Measurements from ENCODE around the gene MRPL14. TPM values are rescaled to one million over a fixed set of nuclear protein-coding genes. Genes with fewer than 3 reads are reported as not detected.
"Not testable (repeated sequence)": the region's sequence is repeated elsewhere in the genome, so short reads cannot be mapped to it uniquely, and the experiment has no call there.

MRPL14 gene
- total RNA-seq, 2 donors from 2014 or later = 26.4 to 33.5 TPM

- DNase-seq (ENCODE audit: low spot score) = no peak
- intact Hi-C loops (cut with DNase I) = loop anchor here in 1 of 2 donors (10.0 kb wide), 1 partner anchor 243 kb away; no protein-coding TSS in a partner anchor
Observed at GRCh38 chr6:44091981-44092884, 35.0 kb downstream of the MRPL14 start.

- DNase-seq (ENCODE audit: low spot score) = not testable (repeated sequence)
- intact Hi-C loops (cut with DNase I) = loop anchor here in 1 of 2 donors (10.0 kb wide), 1 partner anchor 243 kb away; no protein-coding TSS in a partner anchor
Observed at GRCh38 chr6:44091356-44091755, 35.9 kb downstream of the MRPL14 start.

- intact Hi-C loops (cut with DNase I) = loop anchor here in 1 of 2 donors (10.0 kb wide), 1 partner anchor 244 kb away; no protein-coding TSS in a partner anchor
- DNase-seq (ENCODE audit: low spot score) = no peak
Observed at GRCh38 chr6:44090465-44090864, 36.8 kb downstream of the MRPL14 start.

- intact Hi-C loops (cut with DNase I) = no loop called here
- no peak for DNase-seq (ENCODE audit: low spot score)
Observed at GRCh38 chr6:44088827-44089590, 38.2 kb downstream of the MRPL14 start.

- intact Hi-C loops (cut with DNase I) = no loop called here
- no peak for DNase-seq (ENCODE audit: low spot score)
Observed at GRCh38 chr6:44087623-44088022, 39.6 kb downstream of the MRPL14 start.

DNA sequence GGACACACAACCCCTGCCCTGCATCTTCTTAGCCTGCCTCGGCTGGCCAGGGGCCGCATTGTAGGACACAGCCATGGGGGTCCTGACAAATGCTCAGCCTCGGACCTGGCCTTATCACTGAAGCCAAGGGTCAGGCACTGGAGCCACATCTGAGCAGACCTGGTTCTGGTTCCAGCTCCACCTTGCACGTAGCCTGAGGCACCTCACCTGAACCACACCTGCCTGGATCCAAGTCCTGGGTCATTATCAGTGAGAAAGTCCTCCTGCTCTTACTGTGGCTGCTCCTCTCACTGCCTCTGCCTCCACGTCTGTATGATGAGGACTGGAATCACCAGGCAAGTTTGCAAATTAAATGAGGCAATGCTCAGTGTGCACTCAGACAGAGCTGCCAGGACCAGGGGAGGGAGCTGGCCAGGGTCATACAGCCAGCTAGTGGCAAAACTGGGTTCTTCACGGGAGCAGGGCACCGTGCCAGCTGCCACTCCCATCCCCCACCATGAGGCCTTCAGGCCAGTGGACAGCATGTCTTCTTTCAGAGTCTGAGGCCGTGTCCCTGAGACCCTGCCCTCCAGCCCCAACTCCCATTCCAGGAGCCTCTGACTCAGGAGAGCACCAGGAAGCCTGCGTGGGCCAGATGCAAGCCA is 40.2 kb downstream of the MRPL14 start:
- intact Hi-C loops (cut with DNase I) = loop anchor here in 1 of 2 donors (1.0 kb wide), 1 partner anchor 33 kb away; no protein-coding TSS in a partner anchor
- no peak for DNase-seq (ENCODE audit: low spot score)

- intact Hi-C loops (cut with DNase I) = no loop called here
- DNase-seq (ENCODE audit: low spot score) = no peak
Observed at GRCh38 chr6:44085219-44085618, 42.0 kb downstream of the MRPL14 start.

DNA sequence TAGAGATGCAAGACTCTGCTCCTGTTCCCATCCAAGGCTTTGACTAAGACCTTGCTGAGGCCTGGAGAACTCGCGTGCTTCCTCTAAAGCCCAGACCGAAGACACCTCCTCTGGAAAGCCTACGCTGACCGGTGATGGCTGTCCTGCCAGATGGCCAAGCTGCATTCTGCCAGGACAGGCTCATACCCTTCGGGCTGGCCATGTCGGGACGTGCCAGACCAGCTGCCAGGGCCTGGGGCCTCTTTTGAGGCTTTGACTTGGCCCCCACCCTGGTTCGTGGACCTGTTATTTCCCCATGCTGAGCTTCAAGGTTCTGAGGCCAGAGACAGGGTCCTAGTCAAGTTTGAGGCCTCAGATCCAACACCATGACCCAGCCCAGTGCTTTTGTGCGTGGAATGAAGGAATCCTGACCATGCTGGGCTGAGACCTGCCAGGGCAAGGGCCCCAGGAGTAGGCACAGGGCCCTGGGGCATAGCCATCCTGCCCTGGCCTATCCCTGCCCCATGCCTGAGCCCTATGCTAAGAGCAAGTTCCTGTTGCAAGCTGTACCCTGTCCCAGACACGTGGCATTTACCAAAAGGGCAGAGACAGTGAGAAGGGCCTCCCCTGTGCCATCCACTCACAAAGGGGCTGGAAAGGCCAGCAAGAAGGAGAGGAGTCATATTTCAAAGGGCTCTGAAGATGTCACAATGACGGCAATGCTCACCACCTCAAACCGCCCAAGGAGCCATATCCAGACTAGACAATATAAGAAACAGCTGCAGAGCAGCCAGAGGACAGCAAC is 42.8 kb downstream of the MRPL14 start:
- intact Hi-C loops (cut with DNase I) = no loop called here
- DNase-seq (ENCODE audit: low spot score) = no peak

DNA sequence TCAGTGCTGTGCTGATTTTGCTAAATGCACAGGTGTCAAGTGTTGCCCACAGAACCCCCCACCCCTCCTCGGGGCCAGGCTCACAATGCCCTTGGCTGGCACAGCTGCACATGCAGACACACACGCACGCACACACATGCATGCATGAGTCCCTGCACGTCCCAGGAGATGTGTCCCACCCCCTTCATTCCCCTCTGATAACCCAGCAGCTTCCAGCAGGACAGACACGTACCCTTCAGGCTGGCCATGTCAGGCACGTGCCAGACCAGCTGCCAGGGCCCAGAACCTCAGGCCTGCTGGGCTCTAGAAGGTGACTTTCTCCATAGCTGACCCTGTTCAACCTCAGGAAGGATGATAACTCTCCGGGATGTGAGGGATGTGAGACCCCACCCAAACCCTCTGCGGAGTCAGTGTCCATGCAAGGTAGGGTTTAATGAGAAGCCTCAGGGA is 44.4 kb downstream of the MRPL14 start:
- intact Hi-C loops (cut with DNase I) = no loop called here
- DNase-seq (ENCODE audit: low spot score) = no peak

- no peak for DNase-seq (ENCODE audit: low spot score)
- intact Hi-C loops (cut with DNase I) = no loop called here
Observed at GRCh38 chr6:44081753-44082152, 45.5 kb downstream of the MRPL14 start.

GRCh38 chr6:44080561-44081521 is 46.4 kb downstream of the MRPL14 start:
- intact Hi-C loops (cut with DNase I) = no loop called here
- no peak for DNase-seq (ENCODE audit: low spot score)

DNA sequence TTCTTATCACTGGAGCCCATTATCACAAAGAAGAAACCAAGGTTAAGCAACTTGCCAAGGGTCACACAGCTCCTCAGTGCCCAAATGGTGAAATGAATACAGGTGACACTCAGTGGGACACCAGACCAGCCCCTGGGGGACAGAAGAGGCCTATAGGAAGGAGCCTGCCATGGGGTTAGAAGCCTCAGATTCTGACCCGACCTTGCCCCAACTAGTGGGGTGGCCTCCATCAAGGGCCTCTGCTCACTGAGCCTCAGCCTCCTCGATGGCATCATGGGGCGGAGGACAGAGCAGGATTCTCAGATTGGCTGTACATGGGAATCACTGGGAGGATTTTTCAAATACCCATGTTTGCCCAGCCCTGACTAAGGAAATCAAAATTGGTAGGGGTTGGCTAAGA is 47.6 kb downstream of the MRPL14 start:
- intact Hi-C loops (cut with DNase I) = loop anchor here (1.0 to 5.0 kb wide), 4 partner anchors 311 to 412 kb away; no protein-coding TSS in a partner anchor
- DNase-seq (ENCODE audit: low spot score) = no peak

DNA sequence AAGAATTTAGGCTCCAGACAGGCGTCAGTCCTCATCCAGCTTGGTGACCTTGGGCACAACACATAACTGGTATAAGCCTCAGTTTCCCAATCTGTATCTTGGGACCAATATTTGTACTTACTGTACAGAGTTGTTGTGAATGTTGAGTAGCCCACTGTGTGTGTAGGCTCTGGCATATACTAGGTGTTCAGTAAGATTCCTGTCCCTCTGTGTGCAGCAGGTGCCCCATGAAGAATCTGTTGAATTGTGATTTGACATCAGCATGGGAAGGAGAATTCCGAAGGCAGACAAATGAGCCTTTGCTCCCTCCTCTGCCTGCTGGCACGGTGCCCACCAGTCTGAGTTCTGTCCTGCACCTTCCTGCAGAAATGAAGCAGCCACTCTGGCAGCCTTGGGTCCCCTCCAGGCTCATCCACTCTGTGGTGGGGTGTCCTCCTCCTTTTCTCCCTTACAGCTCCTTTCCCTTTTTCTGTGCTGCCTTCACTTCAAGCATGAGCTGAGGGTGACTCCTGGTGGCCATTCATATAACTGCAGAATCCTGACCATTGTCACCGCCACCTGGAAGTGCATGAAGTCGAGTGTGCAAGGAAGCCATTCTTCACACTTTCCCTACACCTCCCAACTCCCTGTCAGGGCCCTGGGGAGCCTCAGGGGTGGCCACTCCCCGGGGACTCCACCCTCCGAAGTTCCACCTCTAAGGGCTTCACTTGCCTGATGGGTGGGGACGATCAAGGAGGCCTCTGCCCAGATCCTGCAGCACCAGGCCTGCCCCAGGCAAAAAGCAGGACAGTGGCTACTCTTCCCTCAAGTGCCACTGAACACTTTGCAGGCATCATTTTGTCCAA is 48.2 kb downstream of the MRPL14 start:
- no peak for DNase-seq (ENCODE audit: low spot score)
- intact Hi-C loops (cut with DNase I) = loop anchor here (1.0 to 5.0 kb wide), 4 partner anchors 310 to 412 kb away; no protein-coding TSS in a partner anchor

- no peak for DNase-seq (ENCODE audit: low spot score)
- intact Hi-C loops (cut with DNase I) = loop anchor here in 1 of 2 donors (2.0 to 5.0 kb wide), 3 partner anchors 310 to 411 kb away; no protein-coding TSS in a partner anchor
Observed at GRCh38 chr6:44078219-44078826, 48.9 kb downstream of the MRPL14 start.

GRCh38 chr6:44077214-44077946 is 49.9 kb downstream of the MRPL14 start:
- intact Hi-C loops (cut with DNase I) = loop anchor here (2.0 to 5.0 kb wide), 2 partner anchors 353 to 410 kb away; no protein-coding TSS in a partner anchor
- no peak for DNase-seq (ENCODE audit: low spot score)
